Fibroblast of lung (primary cell): ENCODE data around the gene KCND3.

Source experiments
- EZH2 ChIP-seq: IDR thresholded peaks from 2 replicates; pipeline ENCODE4 v1.5.1; 2012; ENCODE audit warnings: low read length, control low read depth, mild to moderate bottlenecking; ENCODE audit errors: missing control alignments
- TF ChIP-seq, protein P1 (sequence below), 2 donors: IDR thresholded peaks in 1 of 2; conservative IDR thresholded peaks in 1 of 2; 1 replicate in 1 of 2; 2 replicates in 1 of 2; pipeline ENCODE4 v1.5.1; 2011 to 2012; ENCODE audit warnings: low read length in 2 of 2, control low read depth in 1 of 2, inconsistent platforms in 1 of 2, low read depth in 1 of 2, mild to moderate bottlenecking in 1 of 2

GRCh38 chr1:111804776-111805175, 184.7 kb downstream of the KCND3 start:
- TF ChIP-seq, protein P1, sequence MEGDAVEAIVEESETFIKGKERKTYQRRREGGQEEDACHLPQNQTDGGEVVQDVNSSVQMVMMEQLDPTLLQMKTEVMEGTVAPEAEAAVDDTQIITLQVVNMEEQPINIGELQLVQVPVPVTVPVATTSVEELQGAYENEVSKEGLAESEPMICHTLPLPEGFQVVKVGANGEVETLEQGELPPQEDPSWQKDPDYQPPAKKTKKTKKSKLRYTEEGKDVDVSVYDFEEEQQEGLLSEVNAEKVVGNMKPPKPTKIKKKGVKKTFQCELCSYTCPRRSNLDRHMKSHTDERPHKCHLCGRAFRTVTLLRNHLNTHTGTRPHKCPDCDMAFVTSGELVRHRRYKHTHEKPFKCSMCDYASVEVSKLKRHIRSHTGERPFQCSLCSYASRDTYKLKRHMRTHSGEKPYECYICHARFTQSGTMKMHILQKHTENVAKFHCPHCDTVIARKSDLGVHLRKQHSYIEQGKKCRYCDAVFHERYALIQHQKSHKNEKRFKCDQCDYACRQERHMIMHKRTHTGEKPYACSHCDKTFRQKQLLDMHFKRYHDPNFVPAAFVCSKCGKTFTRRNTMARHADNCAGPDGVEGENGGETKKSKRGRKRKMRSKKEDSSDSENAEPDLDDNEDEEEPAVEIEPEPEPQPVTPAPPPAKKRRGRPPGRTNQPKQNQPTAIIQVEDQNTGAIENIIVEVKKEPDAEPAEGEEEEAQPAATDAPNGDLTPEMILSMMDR (conservative IDR thresholded peaks at IDR 0.05 in 1 of 2, IDR thresholded peaks at IDR 0.05 in 1 of 2; ENCODE audit: low read depth in 1 of 2, low read length in 2 of 2), result no peak
- no peak for TF ChIP-seq EZH2
